Measurements from ENCODE around the gene SYNE3.

SYNE3 gene

GRCh38 chr14:95549656-95550585, 33.5 kb upstream of the SYNE3 start:
- Histone ChIP-seq H3K27ac (peak overlapping the region; percentile 6; the same call in 1 of the 2 replicates), H3K27me3 (no peaks in the 10 kb centered on the region), H3K9ac (no peak overlapping the region), H3K9me3 (no peaks in the 10 kb centered on the region; the same call in 1 of the 2 replicates), H3K4me1 (peaks cover 33% of the 10 kb centered on the region), H3K36me3 (peaks cover 66% of the 10 kb centered on the region), H3K4me3 (no peak overlapping the region), H4K20me1 (peaks cover 69% of the 10 kb centered on the region), H3K4me2 (no peak overlapping the region)
- TF ChIP-seq Cebpa-rat (IDR thresholded peaks at IDR 0.05): no peak

- Histone ChIP-seq H3K27me3 (no peaks in the 10 kb centered on the region), H3K4me3 (no peak overlapping the region), H3K4me2 (no peak overlapping the region)
These were observed 32.0 kb upstream of the SYNE3 start for GRCh38 chr14:95548328-95548929.

GRCh38 chr14:95547626-95548327, 31.3 kb upstream of the SYNE3 start:
- Histone ChIP-seq H3K9me3 (no peaks in the 10 kb centered on the region), H3K36me3 (peaks cover 86% of the 10 kb centered on the region), H3K27ac (peak overlapping the region; percentile 41; the same call in 1 of the 2 replicates), H3K27me3 (no peaks in the 10 kb centered on the region), H3K4me3 (no peak overlapping the region), H3K9ac (no peak overlapping the region), H3K4me1 (peaks cover 55% of the 10 kb centered on the region), H3K4me2 (no peak overlapping the region), H4K20me1 (peaks cover 77% of the 10 kb centered on the region)
- TF ChIP-seq Cebpa-rat (IDR thresholded peaks at IDR 0.05): no peak

More at GRCh38 chr14:95548328-95548929, 32.0 kb upstream of the SYNE3 start:
- H3K27ac ChIP-seq: no peak overlapping the region
- peaks cover 48% of the 10 kb centered on the region for H3K4me1 ChIP-seq
- no peak for TF ChIP-seq Cebpa-rat (IDR thresholded peaks at IDR 0.05)
- no peaks in the 10 kb centered on the region for H3K9me3 ChIP-seq
- H3K36me3 ChIP-seq: peaks cover 80% of the 10 kb centered on the region
- H4K20me1 ChIP-seq: peaks cover 77% of the 10 kb centered on the region
- H3K9ac ChIP-seq: no peak overlapping the region

GRCh38 chr14:95547272-95547625, 30.8 kb upstream of the SYNE3 start:
- Histone ChIP-seq H3K9me3 (no peaks in the 10 kb centered on the region), H3K27ac (peak overlapping the region; percentile 41; the same call in 1 of the 2 replicates), H3K4me3 (no peak overlapping the region), H3K4me1 (peaks cover 60% of the 10 kb centered on the region), H3K9ac (no peak overlapping the region), H3K4me2 (no peak overlapping the region), H3K36me3 (peaks cover 89% of the 10 kb centered on the region), H4K20me1 (peaks cover 82% of the 10 kb centered on the region), H3K27me3 (no peaks in the 10 kb centered on the region)
- no peak for TF ChIP-seq Cebpa-rat (IDR thresholded peaks at IDR 0.05)

GRCh38 chr14:95545515-95546168, 29.2 kb upstream of the SYNE3 start:
- peaks cover 83% of the 10 kb centered on the region for H3K36me3 ChIP-seq
- peaks cover 98% of the 10 kb centered on the region for H4K20me1 ChIP-seq
- TF ChIP-seq Cebpa-rat (IDR thresholded peaks at IDR 0.05): no peak
- H3K9me3 ChIP-seq: no peaks in the 10 kb centered on the region
- no peaks in the 10 kb centered on the region for H3K27me3 ChIP-seq
- peak overlapping the region; percentile 83 for H3K4me2 ChIP-seq
- peak overlapping the region; percentile 62; the same call in 1 of the 2 replicates for H3K27ac ChIP-seq
- peak overlapping the region; percentile 52; the same call in 1 of the 2 replicates for H3K9ac ChIP-seq
- no peak overlapping the region for H3K4me3 ChIP-seq
- H3K4me1 ChIP-seq: peaks cover 74% of the 10 kb centered on the region

- peaks cover 81% of the 10 kb centered on the region for H3K36me3 ChIP-seq
- peaks cover 79% of the 10 kb centered on the region for H3K4me1 ChIP-seq
- H3K9me3 ChIP-seq: no peaks in the 10 kb centered on the region
- peak overlapping the region; percentile 62 for H3K27ac ChIP-seq
- no peaks in the 10 kb centered on the region for H3K27me3 ChIP-seq
- peaks cover 99% of the 10 kb centered on the region for H4K20me1 ChIP-seq
- peak overlapping the region; percentile 52; the same call in 1 of the 2 replicates for H3K9ac ChIP-seq
- no peak for TF ChIP-seq Cebpa-rat (IDR thresholded peaks at IDR 0.05)
- H3K4me2 ChIP-seq: peak overlapping the region; percentile 83
- peak overlapping the region; percentile 24; the same call in 1 of the 2 replicates for H3K4me3 ChIP-seq
These were observed 28.1 kb upstream of the SYNE3 start for GRCh38 chr14:95544588-95544987.

GRCh38 chr14:95543021-95543420, 26.6 kb upstream of the SYNE3 start:
- Histone ChIP-seq H3K9ac (no peak overlapping the region; the same call in 1 of the 2 replicates), H3K4me2 (peak overlapping the region; percentile 83), H3K27me3 (no peaks in the 10 kb centered on the region), H3K4me1 (peaks cover 94% of the 10 kb centered on the region), H3K27ac (no peak overlapping the region), H4K20me1 (peaks cover 100% of the 10 kb centered on the region), H3K9me3 (no peaks in the 10 kb centered on the region), H3K4me3 (no peak overlapping the region), H3K36me3 (peaks cover 79% of the 10 kb centered on the region)
- TF ChIP-seq Cebpa-rat (IDR thresholded peaks at IDR 0.05): no peak

- Histone ChIP-seq H3K4me2 (peak overlapping the region; percentile 83), H3K36me3 (peaks cover 76% of the 10 kb centered on the region), H3K27me3 (no peaks in the 10 kb centered on the region), H3K9ac (no peak overlapping the region), H3K27ac (no peak overlapping the region), H3K4me1 (peaks cover 98% of the 10 kb centered on the region), H3K9me3 (no peaks in the 10 kb centered on the region), H4K20me1 (peaks cover 100% of the 10 kb centered on the region), H3K4me3 (no peak overlapping the region)
- TF ChIP-seq Cebpa-rat (IDR thresholded peaks at IDR 0.05): no peak
These were observed 25.8 kb upstream of the SYNE3 start for GRCh38 chr14:95541932-95542930.
